OCI-LY1 (cell line): ENCODE data around the gene NCS1.

Experiments
- H2AFZ ChIP-seq: fragments of 200-600 bp; sonication (generic), shearing (Covaris generic); 2 replicates; pipeline ENCODE4 v1.6.0; 2014; ENCODE audit warnings: antibody characterized with exemption, mild to moderate bottlenecking, low read length
- H3F3A ChIP-seq: fragments of 200-600 bp; sonication (generic), shearing (Covaris generic); 2 replicates; pipeline ENCODE4 v1.6.0; 2014; ENCODE audit warnings: mild to moderate bottlenecking, antibody characterized with exemption, low read length, moderate library complexity; ENCODE audit not compliant: insufficient read depth
- H3K27ac ChIP-seq: fragments of 200-600 bp; sonication (generic); 2 replicates; pipeline ENCODE4 v1.5.1; 2014; ENCODE audit warnings: low read length, mixed run types, mild to moderate bottlenecking, low read depth; ENCODE audit not compliant: poor library complexity, severe bottlenecking
- H3K27me3 ChIP-seq: fragments of 200-600 bp; sonication (generic); 2 replicates; pipeline ENCODE4 v1.6.0; 2014; ENCODE audit warnings: antibody characterized with exemption, mild to moderate bottlenecking, low read length, moderate library complexity; ENCODE audit not compliant: insufficient read depth
- H3K36me3 ChIP-seq: fragments of 200-600 bp; sonication (generic); 2 replicates; pipeline ENCODE4 v1.6.1; 2014; ENCODE audit warnings: mild to moderate bottlenecking, antibody characterized with exemption, low read length, moderate library complexity, mixed read lengths; ENCODE audit not compliant: insufficient read depth
- H3K4me1 ChIP-seq: fragments of 200-600 bp; sonication (generic); 2 replicates; pipeline ENCODE4 v1.5.1; 2014; ENCODE audit warnings: mild to moderate bottlenecking, low read length, moderate library complexity; ENCODE audit not compliant: insufficient read depth, severe bottlenecking
- H3K4me2 ChIP-seq: fragments of 200-600 bp; sonication (generic), shearing (Covaris generic); 2 replicates; pipeline ENCODE4 v1.6.1; 2014; ENCODE audit warnings: low read length
- H3K4me3 ChIP-seq: fragments of 200-600 bp; sonication (generic); 2 replicates; pipeline ENCODE4 v1.5.1; 2014; ENCODE audit warnings: low read length, low read depth, mild to moderate bottlenecking, mixed read lengths; ENCODE audit not compliant: poor library complexity, severe bottlenecking
- H3K79me2 ChIP-seq: fragments of 200-600 bp; shearing (Covaris generic); 2 replicates; pipeline ENCODE4 v1.6.1; 2016; ENCODE audit warnings: mixed run types, low read length, mixed read lengths; ENCODE audit not compliant: insufficient read depth
- H3K9ac ChIP-seq: fragments of 200-600 bp; sonication (generic), shearing (Covaris generic); 2 replicates; pipeline ENCODE4 v1.6.1; 2014; ENCODE audit warnings: mild to moderate bottlenecking, low read length, mixed read lengths
- H3K9me2 ChIP-seq: fragments of 200-600 bp; sonication (generic), shearing (Covaris generic); 2 replicates; pipeline ENCODE4 v1.6.1; 2014; ENCODE audit warnings: low read depth, mild to moderate bottlenecking, low read length, mixed read lengths
- H3K9me3 ChIP-seq: fragments of 200-600 bp; shearing (Covaris generic); 2 replicates; pipeline ENCODE4 v1.6.1; 2014; ENCODE audit warnings: low read length, mixed read lengths
- H4K20me1 ChIP-seq: fragments of 200-600 bp; sonication (generic), shearing (Covaris generic); 2 replicates; pipeline ENCODE4 v1.6.0; 2016; ENCODE audit warnings: mild to moderate bottlenecking, low read length; ENCODE audit not compliant: insufficient read depth
- CTCF ChIP-seq: fragments of 200-600 bp; sonication (generic), shearing (Covaris generic); IDR thresholded peaks from 2 replicates; pipeline ENCODE4 v1.5.1; 2017; ENCODE audit warnings: mild to moderate bottlenecking, antibody characterized with exemption, low read length, moderate library complexity, mixed read lengths
- EZH2 ChIP-seq: fragments of 200-600 bp; sonication (generic), shearing (Covaris generic); IDR thresholded peaks from 2 replicates; pipeline ENCODE4 v1.8.0; 2017; ENCODE audit warnings: borderline replicate concordance, mixed run types, mild to moderate bottlenecking, antibody characterized with exemption, low read length, moderate library complexity, mixed read lengths

Gene NCS1

GRCh38 chr9:130197888-130198287 is 25.7 kb downstream of the NCS1 start:
- H3K27me3 ChIP-seq = peaks cover 18% of the 10 kb centered on the region
- no peaks in the 10 kb centered on the region for H3K9me3 ChIP-seq
- H2AFZ ChIP-seq = no peak overlapping the region
- H3K4me1 ChIP-seq = no peaks in the 10 kb centered on the region
- TF ChIP-seq EZH2 = no peak
- TF ChIP-seq CTCF = no peak
- H3F3A ChIP-seq = no peaks in the 10 kb centered on the region
- H3K79me2 ChIP-seq = no peaks in the 10 kb centered on the region
- no peaks in the 10 kb centered on the region for H3K9me2 ChIP-seq
- no peak overlapping the region for H3K4me2 ChIP-seq
- no peak overlapping the region for H3K9ac ChIP-seq
- H4K20me1 ChIP-seq = no peaks in the 10 kb centered on the region
- H3K36me3 ChIP-seq = no peaks in the 10 kb centered on the region
- H3K4me3 ChIP-seq = no peak overlapping the region
- no peak overlapping the region for H3K27ac ChIP-seq

- no peak for TF ChIP-seq EZH2
- TF ChIP-seq CTCF = no peak
- no peaks in the 10 kb centered on the region for H3K9me3 ChIP-seq
- H3K4me1 ChIP-seq = no peaks in the 10 kb centered on the region
- H3F3A ChIP-seq = no peaks in the 10 kb centered on the region
- peaks cover 18% of the 10 kb centered on the region for H3K27me3 ChIP-seq
- no peak overlapping the region for H3K4me2 ChIP-seq
- H3K4me3 ChIP-seq = no peak overlapping the region
- no peak overlapping the region for H3K27ac ChIP-seq
- H4K20me1 ChIP-seq = no peaks in the 10 kb centered on the region
- H3K36me3 ChIP-seq = no peaks in the 10 kb centered on the region
- H3K9me2 ChIP-seq = no peaks in the 10 kb centered on the region
- H3K79me2 ChIP-seq = no peaks in the 10 kb centered on the region
- no peak overlapping the region for H3K9ac ChIP-seq
- H2AFZ ChIP-seq = no peak overlapping the region
Observed at GRCh38 chr9:130198501-130199179, 26.4 kb downstream of the NCS1 start.

GRCh38 chr9:130199605-130200004 is 27.4 kb downstream of the NCS1 start:
- Histone ChIP-seq H3K4me2 (no peak overlapping the region), H3F3A (no peaks in the 10 kb centered on the region), H3K4me1 (no peaks in the 10 kb centered on the region), H3K36me3 (no peaks in the 10 kb centered on the region), H3K9ac (no peak overlapping the region), H3K9me2 (no peaks in the 10 kb centered on the region), H3K27me3 (peaks cover 18% of the 10 kb centered on the region), H4K20me1 (no peaks in the 10 kb centered on the region), H3K4me3 (no peak overlapping the region), H3K79me2 (no peaks in the 10 kb centered on the region), H3K27ac (no peak overlapping the region), H3K9me3 (no peaks in the 10 kb centered on the region), H2AFZ (no peak overlapping the region)
- TF ChIP-seq CTCF = no peak
- no peak for TF ChIP-seq EZH2
